ENCODE data around the gene UNC5C. TPM values are rescaled to one million over a fixed set of nuclear protein-coding genes. Genes with fewer than 3 reads are reported as not detected.

The UNC5C gene
- total RNA-seq, 1 experiment from 2014 or later: not detected

DNA sequence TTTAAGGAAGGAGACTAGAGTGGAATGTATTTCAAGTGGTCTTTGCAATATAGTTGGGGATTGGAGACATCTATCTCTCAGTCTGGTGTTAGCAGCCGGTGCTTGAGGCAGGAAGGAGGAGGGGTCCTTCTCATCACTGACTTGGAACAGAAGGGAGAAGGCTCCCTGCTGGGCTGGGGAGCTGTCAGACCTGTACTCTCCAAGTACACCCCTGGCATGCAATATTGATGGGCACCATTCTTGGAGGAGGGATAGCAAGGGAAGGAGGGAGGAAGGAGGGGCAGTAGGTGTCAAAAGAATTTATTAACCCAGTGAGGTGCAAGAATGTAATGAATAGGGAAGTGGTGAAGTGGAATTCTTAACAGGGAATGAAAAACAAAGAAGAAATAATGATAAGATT, 338.8 kb downstream of the UNC5C start:
- intact Hi-C loops (cut with micrococcal nuclease; ENCODE audit: unreplicated experiment): no loop called here
- no TSS peak for BruUV-seq (replicated peaks)
- Mint-ChIP-seq H3K4me3 (ENCODE audit: unreplicated experiment) (no peak overlapping the region), H3K9me3 (ENCODE audit: unreplicated experiment) (no peaks in the 10 kb centered on the region), H3K36me3 (ENCODE audit: insufficient read depth, unreplicated experiment) (no peaks in the 10 kb centered on the region), H3K27me3 (ENCODE audit: insufficient read depth, unreplicated experiment) (peaks cover 3% of the 10 kb centered on the region), H3K27ac (ENCODE audit: unreplicated experiment) (no peak overlapping the region), H3K4me1 (ENCODE audit: low read depth, unreplicated experiment) (no peaks in the 10 kb centered on the region)
- Histone ChIP-seq H3K4me3 (ENCODE audit: low read depth, low read length) (no peak overlapping the region), H3K9me3 (no peaks in the 10 kb centered on the region), H3K36me3 (ENCODE audit: control insufficient read depth, insufficient read depth, low read length) (no peaks in the 10 kb centered on the region), H3K27me3 (replicated peaks; ENCODE audit: control insufficient read depth, insufficient read depth, low read length) (no peaks in the 10 kb centered on the region), H3K4me1 (no peaks in the 10 kb centered on the region)
- POLR2A ChIA-PET: no interaction called here
- DNase-seq: no peak
- no peak for TF ChIP-seq CTCF (IDR thresholded peaks at IDR 0.05; ENCODE audit: insufficient read depth in 1 of 2, low read depth in 1 of 2, low read length in 1 of 2, severe bottlenecking in 1 of 2, unreplicated experiment in 1 of 2)
- CTCF ChIA-PET: no interaction called here

GRCh38 chr4:95204873-95205272, 343.9 kb downstream of the UNC5C start:
- intact Hi-C loops (cut with micrococcal nuclease; ENCODE audit: unreplicated experiment): loop anchor here (1.0 kb wide), 1 partner anchor 39 kb away; no protein-coding TSS in a partner anchor
- TF ChIP-seq CTCF (IDR thresholded peaks at IDR 0.05; ENCODE audit: insufficient read depth in 1 of 2, low read depth in 1 of 2, low read length in 1 of 2, severe bottlenecking in 1 of 2, unreplicated experiment in 1 of 2): peak; percentile 41 to 57
- no peak overlapping the region for H3K4me3 ChIP-seq (ENCODE audit: low read depth, low read length)
- peak in 1 of 2 experiments; percentile 26 for DNase-seq
- no peaks in the 10 kb centered on the region for H3K36me3 ChIP-seq (ENCODE audit: control insufficient read depth, insufficient read depth, low read length)
- Mint-ChIP-seq H3K4me1 (ENCODE audit: low read depth, unreplicated experiment) (no peaks in the 10 kb centered on the region), H3K27ac (ENCODE audit: unreplicated experiment) (no peak overlapping the region), H3K36me3 (ENCODE audit: insufficient read depth, unreplicated experiment) (no peaks in the 10 kb centered on the region), H3K9me3 (ENCODE audit: unreplicated experiment) (no peaks in the 10 kb centered on the region), H3K27me3 (ENCODE audit: insufficient read depth, unreplicated experiment) (no peaks in the 10 kb centered on the region), H3K4me3 (ENCODE audit: unreplicated experiment) (no peak overlapping the region)
- H3K27me3 ChIP-seq (replicated peaks; ENCODE audit: control insufficient read depth, insufficient read depth, low read length): no peaks in the 10 kb centered on the region
- CTCF ChIA-PET: interaction anchor here (0.5 to 0.8 kb wide), 5 partner anchors 16 to 458 kb away, joined by 3 to 5 read pairs (median 4); no protein-coding TSS in a partner anchor
- no peaks in the 10 kb centered on the region for H3K4me1 ChIP-seq
- H3K9me3 ChIP-seq: no peaks in the 10 kb centered on the region
- no TSS peak for BruUV-seq (replicated peaks)
- POLR2A ChIA-PET: no interaction called here

DNA sequence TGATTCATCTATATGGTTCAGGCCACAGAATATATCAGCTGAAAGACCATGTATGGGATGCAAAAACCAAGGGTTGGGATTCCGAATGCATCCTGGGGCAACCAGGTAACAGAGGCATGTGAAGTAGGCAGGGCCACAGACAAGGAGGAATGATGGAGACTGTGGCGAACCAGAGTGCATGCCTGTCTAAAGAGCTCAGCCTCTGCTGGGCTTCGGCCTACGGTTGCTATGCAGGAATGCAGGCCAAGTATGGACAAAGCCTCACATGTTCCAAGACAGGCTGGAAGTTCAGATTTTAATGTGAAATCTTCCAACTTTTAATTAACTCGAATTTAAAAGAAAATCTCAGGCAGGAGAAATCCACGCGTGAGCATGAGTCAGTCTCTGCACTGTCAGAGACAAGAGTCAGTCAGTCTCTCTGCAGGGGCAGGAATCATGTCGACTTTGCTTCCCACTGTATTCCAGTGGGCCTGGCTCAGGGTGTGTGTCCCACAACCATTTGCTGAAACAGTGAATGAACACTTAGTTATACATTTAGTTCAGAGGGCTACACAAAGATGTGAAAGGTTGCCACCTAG, 344.4 kb downstream of the UNC5C start:
- Mint-ChIP-seq H3K4me3 (ENCODE audit: unreplicated experiment) (no peak overlapping the region), H3K9me3 (ENCODE audit: unreplicated experiment) (no peaks in the 10 kb centered on the region), H3K4me1 (ENCODE audit: low read depth, unreplicated experiment) (no peaks in the 10 kb centered on the region), H3K36me3 (ENCODE audit: insufficient read depth, unreplicated experiment) (no peaks in the 10 kb centered on the region), H3K27me3 (ENCODE audit: insufficient read depth, unreplicated experiment) (no peaks in the 10 kb centered on the region), H3K27ac (ENCODE audit: unreplicated experiment) (no peak overlapping the region)
- Histone ChIP-seq H3K27me3 (replicated peaks; ENCODE audit: control insufficient read depth, insufficient read depth, low read length) (no peaks in the 10 kb centered on the region), H3K9me3 (no peaks in the 10 kb centered on the region), H3K36me3 (ENCODE audit: control insufficient read depth, insufficient read depth, low read length) (no peaks in the 10 kb centered on the region), H3K4me1 (no peaks in the 10 kb centered on the region), H3K4me3 (ENCODE audit: low read depth, low read length) (no peak overlapping the region)
- no peak for DNase-seq
- no TSS peak for BruUV-seq (replicated peaks)
- POLR2A ChIA-PET: no interaction called here
- CTCF ChIA-PET: interaction anchor here (0.6 to 0.8 kb wide), 4 partner anchors 16 to 458 kb away, joined by 3 to 5 read pairs (median 4); no protein-coding TSS in a partner anchor
- no peak for TF ChIP-seq CTCF (IDR thresholded peaks at IDR 0.05; ENCODE audit: insufficient read depth in 1 of 2, low read depth in 1 of 2, low read length in 1 of 2, severe bottlenecking in 1 of 2, unreplicated experiment in 1 of 2)
- intact Hi-C loops (cut with micrococcal nuclease; ENCODE audit: unreplicated experiment): no loop called here
